ENCODE results near the gene SPIN4.
"Not testable (repeated sequence)": the region's sequence is repeated elsewhere in the genome, so short reads cannot be mapped to it uniquely, and the experiment has no call there.

GRCh38 chrX:63367699-63368098 is 16.6 kb upstream of the SPIN4 start:
- not testable (repeated sequence) for TF ChIP-seq CTCF, POLR2A (IDR thresholded peaks at IDR 0.05)
